GM12878 (cell line): ENCODE data around the gene NT5DC3. TPM values are rescaled to one million over a fixed set of nuclear protein-coding genes. Genes with fewer than 3 reads are reported as not detected.

ENCODE experiments used
- ATAC-seq: fragments of 200-7000 bp; cut with Tn5 transposase; 3 replicates; pipeline ENCODE4 v1.9.1; 2020; ENCODE audit warnings: mild to moderate bottlenecking, moderate library complexity
- BruUV-seq: library from RNA; stranded (reverse); fragments of 400-500 nt; replicated peaks from 2 replicates; lab custom pipeline; 2021; lab: Mats Ljungman, UMichigan
- CTCF ChIA-PET: fragments of 300-600 bp; sonication (Branson Sonifier 250); formaldehyde crosslinking; extraction: SDS; loops from one replicate; lab custom pipeline; 2021; ENCODE audit warnings: inconsistent platforms; lab: Yijun Ruan, JAX
- POLR2A ChIA-PET: fragments of 350-600 bp; formaldehyde crosslinking; extraction: SDS; loops from one replicate; lab custom pipeline; 2021; ENCODE audit warnings: inconsistent platforms; lab: Charles Lee
- RAD21 ChIA-PET: fragments of 300-600 bp; sonication (Branson Sonifier 250); formaldehyde crosslinking; loops from one replicate; lab custom pipeline; 2023; ENCODE audit warnings: antibody characterized with exemption; ENCODE audit not compliant: unreplicated experiment; lab: Charles Lee
- SMC1A ChIA-PET: fragments of 300-600 bp; sonication (Branson Sonifier 250); formaldehyde crosslinking; loops from one replicate; lab custom pipeline; 2023; ENCODE audit not compliant: unreplicated experiment, uncharacterized antibody; lab: Charles Lee
- DNase-seq: peaks from one replicate; pipeline ENCODE4 v3.0.0-alpha.2; 2011; ENCODE audit warnings: low read depth, low spot score
- FAIRE-seq: peaks from 3 replicates; lab custom pipeline; 2011; peaks lifted over from hg19 to GRCh38; lab: Jason Lieb, UNC
- H2AFZ ChIP-seq: 2 replicates; pipeline ENCODE4 v1.6.0; 2011; ENCODE audit warnings: low read depth, low read length, control low read depth; ENCODE audit not compliant: control insufficient read depth
- H3K27ac ChIP-seq: 2 replicates; pipeline ENCODE4 v1.5.1; 2011; ENCODE audit warnings: control low read depth; ENCODE audit not compliant: control insufficient read depth, insufficient read depth
- H3K27me3 ChIP-seq, 2 experiments: replicated peaks in 1 of 2; 2 replicates each; pipeline versions ENCODE4 v1.6.0 to v1.6.1; 2011; ENCODE audit warnings: low read length in 1 of 2; ENCODE audit not compliant: control insufficient read depth in 2 of 2, insufficient read depth in 2 of 2
- H3K36me3 ChIP-seq, 2 experiments: 2 replicates each; pipeline ENCODE4 v1.5.1; 2011; ENCODE audit warnings: low read length in 1 of 2; ENCODE audit not compliant: control insufficient read depth in 2 of 2, insufficient read depth in 2 of 2
- H3K4me1 ChIP-seq: 2 replicates; pipeline ENCODE4 v1.6.1; 2011; ENCODE audit warnings: mild to moderate bottlenecking, low read length, moderate library complexity, mixed read lengths; ENCODE audit not compliant: control insufficient read depth, insufficient read depth
- H3K4me2 ChIP-seq: 2 replicates; pipeline ENCODE4 v1.6.0; 2011; ENCODE audit warnings: control low read depth; ENCODE audit not compliant: control insufficient read depth, insufficient read depth
- H3K4me3 ChIP-seq: fragments of 200-600 bp; sonication (generic); 2 replicates; pipeline ENCODE4 v1.5.1; 2016
- H3K79me2 ChIP-seq: 2 replicates; pipeline ENCODE4 v1.6.0; 2011; ENCODE audit warnings: low read length; ENCODE audit not compliant: control insufficient read depth, insufficient read depth
- H3K9ac ChIP-seq: 2 replicates; pipeline ENCODE4 v1.8.0; 2011; ENCODE audit warnings: low read length, control low read depth, mixed read lengths; ENCODE audit not compliant: control insufficient read depth, insufficient read depth
- H3K9me3 ChIP-seq: replicated peaks from 3 replicates; pipeline ENCODE4 v1.5.1; 2011; ENCODE audit warnings: mild to moderate bottlenecking, low read length; ENCODE audit not compliant: control insufficient read depth, insufficient read depth
- H4K20me1 ChIP-seq: 2 replicates; pipeline ENCODE4 v1.6.0; 2011; ENCODE audit not compliant: control insufficient read depth, insufficient read depth
- ATF2 ChIP-seq: IDR thresholded peaks from 2 replicates; pipeline ENCODE4 v1.6.1; 2012; ENCODE audit warnings: low read length, inconsistent platforms
- CEBPZ ChIP-seq: fragments of 150-350 bp; IDR thresholded peaks from 2 replicates; pipeline ENCODE4 v1.6.1; 2016; ENCODE audit warnings: low read depth, low read length
- FOXM1 ChIP-seq: IDR thresholded peaks from 2 replicates; pipeline ENCODE4 v1.6.1; 2012; ENCODE audit warnings: low read depth, mild to moderate bottlenecking, inconsistent platforms, low read length, moderate library complexity
- MTA3 ChIP-seq: IDR thresholded peaks from 2 replicates; pipeline ENCODE4 v1.6.1; 2012; ENCODE audit warnings: low read length, inconsistent platforms, borderline replicate concordance
- NFYB ChIP-seq: IDR thresholded peaks from 2 replicates; pipeline ENCODE4 v1.6.1; 2011; ENCODE audit warnings: low read depth, mild to moderate bottlenecking, low read length, improper control_type of control experiment, moderate library complexity; ENCODE audit not compliant: insufficient read depth
- NR2C1 ChIP-seq: fragments of 450-650 bp; IDR thresholded peaks from 2 replicates; pipeline ENCODE4 v1.6.1; 2017; ENCODE audit warnings: antibody characterized with exemption, mild to moderate bottlenecking, moderate library complexity
- PAX8 ChIP-seq: fragments of 450-650 bp; IDR thresholded peaks from 2 replicates; pipeline ENCODE4 v1.6.1; 2017; ENCODE audit warnings: mild to moderate bottlenecking, moderate library complexity
- POLR2AphosphoS5 ChIP-seq: IDR thresholded peaks from 2 replicates; pipeline ENCODE4 v1.6.1; 2011; ENCODE audit warnings: mild to moderate bottlenecking, low read length, inconsistent platforms
- RBBP5 ChIP-seq: fragments of 200-600 bp; sonication (generic); conservative IDR thresholded peaks from 2 replicates; pipeline ENCODE4 v1.6.1; 2016
- SIN3A ChIP-seq: IDR thresholded peaks from 2 replicates; pipeline ENCODE4 v1.6.1; 2012; ENCODE audit warnings: low read depth, low read length, improper control_type of control experiment
- STAT1 ChIP-seq: fragments of 450-650 bp; conservative IDR thresholded peaks from 2 replicates; pipeline ENCODE4 v1.6.1; 2014; ENCODE audit warnings: antibody characterized with exemption, mild to moderate bottlenecking
- YY1 ChIP-seq: IDR thresholded peaks from 2 replicates; pipeline ENCODE4 v1.6.1; 2011; ENCODE audit warnings: low read depth, mild to moderate bottlenecking, low read length
- ZBTB11 ChIP-seq: fragments of 450-650 bp; formaldehyde crosslinking; IDR thresholded peaks from 2 replicates; pipeline ENCODE4 v1.5.0; 2022; ENCODE audit warnings: mild to moderate bottlenecking, missing genetic modification characterization
- in situ Hi-C: fragments of 300-500 bp; cut with MboI; formaldehyde crosslinking; loops from 9 replicates; pipeline ENCODE4 v1.14.3; 2018; ENCODE audit warnings: mixed read lengths
- intact Hi-C: fragments of 100-400 bp; cut with micrococcal nuclease; formaldehyde crosslinking; loops from one replicate; pipeline ENCODE4 v1.14.2; 2022; ENCODE audit not compliant: unreplicated experiment
- polyA plus RNA-seq, 11 experiments: library from polyadenylated mRNA; depleted of rRNA in 4 of 11; unstranded in 6 of 11; stranded (reverse) in 5 of 11; fragments of >200 nt; fragmentation: Nextera tagmentation in 4 of 11; fragmentation: Illumina TruSeq in 1 of 11; extraction: Ambion mirVana in 4 of 11; extraction: Trizol in 1 of 11; gene quantifications; 1 replicate in 1 of 11; 2 replicates in 10 of 11; pipeline versions ENCODE4 v1.2.1 to v1.2.3, GENCODE V29; 2011 to 2016; ENCODE audit warnings: inconsistent platforms in 2 of 11, missing spikeins in 2 of 11, low read depth in 1 of 11
- total RNA-seq, 4 experiments: library from RNA; depleted of rRNA in 3 of 4; stranded (reverse); fragments of >200 nt in 3 of 4; fragmentation: Illumina TruSeq in 1 of 4; extraction: Trizol in 1 of 4; gene quantifications; 2 replicates each; pipeline versions ENCODE4 v1.2.1 to v1.2.3, GENCODE V29; 2013 to 2021

The NT5DC3 gene
- total and polyA plus RNA-seq, 10 of the 15 experiments (the other 5 are each of a cell fraction or from before 2014, with no cell fraction given) = 2.0 to 12.4 (median 5.9) TPM

GRCh38 chr12:103868215-103868614 lies 27.2 kb upstream of the NT5DC3 start:
- BruUV-seq = no TSS peak
- SMC1A ChIA-PET = interaction anchor here (1.1 kb wide), 1 partner anchor 8 kb away, joined by 3 read pairs; no protein-coding TSS in a partner anchor
- H3K9me3 ChIP-seq = no peaks in the 10 kb centered on the region
- DNase-seq = no peak
- no peaks in the 10 kb centered on the region for H3K36me3 ChIP-seq
- H3K27me3 ChIP-seq = no peaks in the 10 kb centered on the region
- H3K79me2 ChIP-seq = no peaks in the 10 kb centered on the region
- FAIRE-seq = no peak
- POLR2A ChIA-PET = interaction anchor here (0.7 kb wide), 1 partner anchor 779 kb away, joined by 3 read pairs; no protein-coding TSS in a partner anchor
- H3K9ac ChIP-seq = no peak overlapping the region
- intact Hi-C loops = no loop called here
- H3K4me3 ChIP-seq = no peak overlapping the region
- RAD21 ChIA-PET = no interaction called here
- H2AFZ ChIP-seq = no peak overlapping the region
- no peak overlapping the region for H3K27ac ChIP-seq
- no peak for TF ChIP-seq SIN3A
- TF ChIP-seq ATF2 = no peak
- no peak for TF ChIP-seq YY1
- TF ChIP-seq CEBPZ = no peak
- TF ChIP-seq RBBP5 = no peak
- no peak for TF ChIP-seq MTA3
- TF ChIP-seq PAX8 = no peak
- no peak for TF ChIP-seq FOXM1
- TF ChIP-seq NR2C1 = no peak
- TF ChIP-seq POLR2AphosphoS5 = no peak
- TF ChIP-seq NFYB = no peak
- no peak for TF ChIP-seq ZBTB11 (CRISPR knock-in tag)
- no peak for TF ChIP-seq STAT1
- H3K4me1 ChIP-seq = no peaks in the 10 kb centered on the region
- H3K4me2 ChIP-seq = no peak overlapping the region
- CTCF ChIA-PET = interaction anchor here (0.7 kb wide), 1 partner anchor 222 kb away, joined by 3 read pairs; no protein-coding TSS in a partner anchor
- ATAC-seq = no peak
- no peaks in the 10 kb centered on the region for H4K20me1 ChIP-seq
- in situ Hi-C loops = no loop called here
